Psoas muscle (tissue), 8 donors: Measurements from ENCODE around the gene CACNA1B. TPM values are rescaled to one million over a fixed set of nuclear protein-coding genes. Genes with fewer than 3 reads are reported as not detected.

ENCODE experiments used
- ATAC-seq, 4 donors: fragments of 200-7000 bp; cut with Tn5 transposase; one replicate each; pipeline ENCODE4 v1.9.1; 2020; ENCODE audit warnings: moderate library complexity in 3 of 4, mild to moderate bottlenecking in 2 of 4
- DNase-seq, 2 donors: peaks; one replicate each; pipeline ENCODE4 v3.0.0-alpha.2; 2020
- H3K27ac ChIP-seq: fragments of 200-600 bp; one replicate; pipeline ENCODE4 v1.8.0; 2022
- H3K27me3 ChIP-seq, 3 donors: fragments of 200-600 bp in 1 of 3; one replicate each; pipeline versions ENCODE4 v1.6.1 to v1.8.0; 2013 to 2022; ENCODE audit warnings: low read length in 2 of 3, mild to moderate bottlenecking in 2 of 3, moderate library complexity in 1 of 3; ENCODE audit not compliant: insufficient read depth in 3 of 3
- H3K36me3 ChIP-seq, 2 donors: fragments of 200-600 bp in 1 of 2; one replicate each; pipeline versions ENCODE4 v1.6.1 to v1.8.0; 2013 to 2022; ENCODE audit warnings: low read depth in 1 of 2, mild to moderate bottlenecking in 1 of 2, moderate library complexity in 1 of 2; ENCODE audit not compliant: insufficient read depth in 1 of 2
- H3K4me1 ChIP-seq: fragments of 200-600 bp; one replicate; pipeline ENCODE4 v1.8.0; 2022
- H3K4me3 ChIP-seq: fragments of 200-600 bp; one replicate; pipeline ENCODE4 v1.8.0; 2022; ENCODE audit warnings: mild to moderate bottlenecking
- H3K9me3 ChIP-seq: fragments of 200-600 bp; one replicate; pipeline ENCODE4 v1.8.0; 2022
- CTCF ChIP-seq: fragments of 200-600 bp; IDR thresholded peaks from one replicate; pipeline ENCODE4 v1.8.0; 2022; ENCODE audit warnings: antibody characterized with exemption
- WGBS, 3 donors: extraction: QIAGEN DNeasy Blood & Tissue Kit; methylation state at CpG; one replicate each; pipeline versions ENCODE4 v1.1.6 to v1.1.7; 2013; 5-methylcytosine and 5-hydroxymethylcytosine counted together
- intact Hi-C, 2 donors: fragments of 100-400 bp; cut with DNase I; formaldehyde crosslinking; loops; one replicate each; pipeline versions ENCODE4 v1.11.0 to v1.14.2; 2022
- polyA plus RNA-seq, 3 donors: library from polyadenylated mRNA; stranded (reverse); fragments of 200-250 nt; gene quantifications; one replicate each; pipeline ENCODE4 v1.2.3, GENCODE V29; 2013
- total RNA-seq, 4 donors: library from RNA; stranded (reverse); fragmentation: NEBNext Ultra II Directional in 2 of 4; extraction: Animal tissue kit (Norgen Biotek cat#: 25700) in 2 of 4; gene quantifications; one replicate each; pipeline versions ENCODE4 v1.2.1 to v1.2.4, GENCODE V29; 2021 to 2023
- donor health status: healthy with polysubstance abuse.
- donor health status: DM: no; HTN: no; CAD: no; lungs with moderate emphysema.
- donor health status: Bipolar disorder and iron deficiency.
- donor health status: healthy.
- donor health status: DM: yes; HTN: yes; CAD: no.
- donor health status: DM: no; HTN: no; CAD: no.
- donor health status: DM: no; HTN: no; CAD: no.
- donor health status: DM: yes; HTN: yes; CAD: no.

Gene CACNA1B
- total and polyA plus RNA-seq, 7 donors: 0.01 to 0.02 TPM; not detected in 5

GRCh38 chr9:138098908-138099791 is 221.6 kb downstream of the CACNA1B start:
- peaks cover 3% of the 10 kb centered on the region for H3K9me3 ChIP-seq
- intact Hi-C loops: no loop called here
- DNase-seq (no peak), ATAC-seq (no peak)
- H3K4me3 ChIP-seq: no peak overlapping the region
- no peak for TF ChIP-seq CTCF
- no peak overlapping the region for H3K27ac ChIP-seq
- WGBS, 3 donors: 88 to 89% (median 88%) methylated on average over 22 of the region's 22 CpGs
- H3K27me3 ChIP-seq: peaks cover 0 to 4% (median 0%) of the 10 kb centered on the region in 3 donors
- no peaks in the 10 kb centered on the region for H3K4me1 ChIP-seq
- H3K36me3 ChIP-seq: no peaks in the 10 kb centered on the region

- peaks cover 0 to 5% (median 0%) of the 10 kb centered on the region in 3 donors for H3K27me3 ChIP-seq
- H3K4me3 ChIP-seq: no peak overlapping the region
- H3K27ac ChIP-seq: no peak overlapping the region
- H3K36me3 ChIP-seq: no peaks in the 10 kb centered on the region
- no peak for TF ChIP-seq CTCF
- no peaks in the 10 kb centered on the region for H3K4me1 ChIP-seq
- intact Hi-C loops: no loop called here
- 45 to 62% (median 61%) methylated on average over 8 of the region's 8 CpGs for WGBS, 3 donors
- no peak for DNase-seq
- no peaks in the 10 kb centered on the region for H3K9me3 ChIP-seq
- no peak for ATAC-seq
These were observed 222.4 kb downstream of the CACNA1B start for GRCh38 chr9:138099803-138100598.

- Histone ChIP-seq H3K4me3 (no peak overlapping the region), H3K9me3 (no peaks in the 10 kb centered on the region), H3K4me1 (no peaks in the 10 kb centered on the region), H3K27ac (no peak overlapping the region), H3K27me3 (peaks cover 0 to 5% (median 0%) of the 10 kb centered on the region in 3 donors), H3K36me3 (no peaks in the 10 kb centered on the region)
- ATAC-seq (no peak), DNase-seq (no peak)
- intact Hi-C loops: no loop called here
- WGBS, 3 donors: 78 to 85% (median 83%) methylated on average over 30 of the region's 30 CpGs
- TF ChIP-seq CTCF: no peak
These were observed 223.2 kb downstream of the CACNA1B start for GRCh38 chr9:138100711-138101350.

- no peaks in the 10 kb centered on the region for H3K9me3 ChIP-seq
- no peak overlapping the region for H3K4me3 ChIP-seq
- H3K27me3 ChIP-seq: peaks cover 0 to 5% (median 0%) of the 10 kb centered on the region in 3 donors
- DNase-seq: no peak
- no peak for TF ChIP-seq CTCF
- intact Hi-C loops: no loop called here
- no peaks in the 10 kb centered on the region for H3K36me3 ChIP-seq
- no peak overlapping the region for H3K27ac ChIP-seq
- no peak for ATAC-seq
- 85 to 90% (median 89%) methylated on average over 15 to 16 of the region's 16 CpGs for WGBS, 3 donors
- H3K4me1 ChIP-seq: no peaks in the 10 kb centered on the region
These were observed 224.1 kb downstream of the CACNA1B start for GRCh38 chr9:138101444-138102234.
